Hippocampal formation (tissue), 2 donors: ENCODE measurements around the gene RABL2B.
"Not testable (repeated sequence)": the region's sequence is repeated elsewhere in the genome, so short reads cannot be mapped to it uniquely, and the experiment has no call there.

Experiments used
- DNase-seq, 2 donors: peaks; one replicate each; lab custom pipeline; 2025; lab: John Stamatoyannopoulos, UW

The RABL2B gene

GRCh38 chr22:50783033-50783879 lies at the start of gene RABL2B:
RABL2B (minus strand) TSS chr22:50783636; CDS start chr22:50782294, 1,342 bp downstream.
- DNase-seq, result peak; percentile 77 to 81

DNA sequence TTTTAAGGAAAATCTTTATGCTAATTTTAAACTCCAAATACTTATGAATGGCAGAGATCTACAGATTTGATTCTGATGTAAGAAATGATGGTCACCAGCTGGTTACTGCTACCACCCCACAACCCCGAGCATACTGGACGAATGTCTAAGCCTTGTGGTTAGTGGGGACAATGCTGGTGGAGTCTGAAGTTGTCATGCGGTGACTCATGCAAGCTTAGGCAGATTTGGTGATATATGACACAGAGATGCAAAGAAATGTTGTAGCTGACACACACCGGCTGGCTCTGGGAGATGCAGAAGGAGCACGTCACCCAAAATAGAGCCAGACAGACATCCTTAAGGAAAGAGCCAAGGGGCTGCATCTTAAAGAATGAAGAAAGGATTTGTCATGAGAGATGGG lies 3.5 kb upstream of the RABL2B start:
- DNase-seq, result not testable (repeated sequence)

DNA sequence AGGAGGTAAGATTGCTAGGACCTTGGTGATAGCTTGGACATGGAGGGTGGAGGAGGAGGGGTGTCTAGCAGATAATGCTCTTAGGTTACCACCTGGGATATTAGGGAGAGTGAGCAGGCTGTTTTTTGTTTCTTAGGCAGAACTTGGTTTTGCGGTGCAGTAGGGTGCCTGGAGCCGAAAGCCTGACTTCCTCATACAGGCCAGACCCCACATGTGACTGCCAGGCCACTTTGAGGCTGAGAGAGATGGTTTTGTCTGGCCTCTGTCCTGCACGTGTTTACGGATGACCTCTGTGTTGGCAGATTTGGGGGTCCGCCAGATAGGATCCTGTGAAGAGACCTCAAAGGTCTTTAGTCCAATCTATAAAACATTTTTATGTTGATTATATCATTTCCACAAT lies 1.9 kb upstream of the RABL2B start:
- not testable (repeated sequence) for DNase-seq

GRCh38 chr22:50783880-50784276 lies 442 bp upstream of the RABL2B start:
- not testable (repeated sequence) for DNase-seq

GRCh38 chr22:50782253-50782652 lies 1.2 kb downstream of the RABL2B start:
- not testable (repeated sequence) for DNase-seq

- not testable (repeated sequence) for DNase-seq
Observed at GRCh38 chr22:50780244-50780643, 3.2 kb downstream of the RABL2B start.

DNA sequence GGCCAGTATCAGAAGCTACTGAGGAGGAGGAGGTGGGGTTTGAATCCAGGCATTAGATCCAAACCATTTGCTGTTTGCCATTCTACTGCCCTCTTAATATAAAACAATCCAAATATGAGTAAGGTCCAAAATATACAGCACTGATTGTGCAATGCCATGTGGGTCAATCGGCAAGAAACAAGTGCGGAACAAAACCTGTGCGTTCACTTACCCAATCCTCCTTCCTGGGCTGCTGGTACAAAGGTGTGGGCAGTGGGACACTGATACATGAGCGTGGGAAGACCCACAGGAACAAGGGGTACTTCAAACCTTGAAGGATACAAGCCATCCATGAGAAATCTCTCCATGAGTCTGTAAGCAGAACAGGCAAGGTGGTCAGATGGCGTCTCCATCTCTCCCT lies 5.8 kb downstream of the RABL2B start:
- not testable (repeated sequence) for DNase-seq

- DNase-seq, result not testable (repeated sequence)
Observed at GRCh38 chr22:50775132-50775531, 8.3 kb downstream of the RABL2B start.

- DNase-seq, result not testable (repeated sequence)
Observed at GRCh38 chr22:50764288-50764687, 19.1 kb downstream of the RABL2B start.

- DNase-seq, result not testable (repeated sequence)
Observed at GRCh38 chr22:50761829-50762228, 21.6 kb downstream of the RABL2B start.

GRCh38 chr22:50759597-50760341 lies 23.7 kb downstream of the RABL2B start:
- DNase-seq, result not testable (repeated sequence)

DNA sequence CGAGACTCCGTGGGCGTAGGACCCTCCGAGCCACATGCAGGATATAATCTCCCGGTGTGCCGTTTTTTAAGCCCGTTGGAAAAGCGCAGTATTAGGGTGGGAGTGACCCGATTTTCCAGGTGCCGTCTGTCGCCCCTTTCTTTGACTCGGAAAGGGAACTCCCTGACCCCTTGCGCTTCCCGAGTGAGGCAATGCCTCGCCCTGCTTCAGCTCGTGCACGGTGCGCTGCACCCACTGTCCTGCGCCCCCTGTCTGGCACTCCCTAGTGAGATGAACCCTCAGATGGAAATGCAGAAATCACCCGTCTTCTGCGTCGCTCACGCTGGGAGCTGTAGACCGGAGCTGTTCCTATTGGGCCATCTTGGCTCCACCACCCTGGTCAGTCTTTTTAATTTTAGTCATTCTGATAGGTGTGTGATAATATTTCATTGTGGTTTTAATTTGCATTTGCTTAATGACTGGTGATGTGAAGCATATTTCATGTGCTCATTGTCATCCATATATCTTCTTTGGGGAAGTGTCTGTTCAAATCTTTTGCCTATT lies 26.4 kb downstream of the RABL2B start:
- DNase-seq, result not testable (repeated sequence)

DNA sequence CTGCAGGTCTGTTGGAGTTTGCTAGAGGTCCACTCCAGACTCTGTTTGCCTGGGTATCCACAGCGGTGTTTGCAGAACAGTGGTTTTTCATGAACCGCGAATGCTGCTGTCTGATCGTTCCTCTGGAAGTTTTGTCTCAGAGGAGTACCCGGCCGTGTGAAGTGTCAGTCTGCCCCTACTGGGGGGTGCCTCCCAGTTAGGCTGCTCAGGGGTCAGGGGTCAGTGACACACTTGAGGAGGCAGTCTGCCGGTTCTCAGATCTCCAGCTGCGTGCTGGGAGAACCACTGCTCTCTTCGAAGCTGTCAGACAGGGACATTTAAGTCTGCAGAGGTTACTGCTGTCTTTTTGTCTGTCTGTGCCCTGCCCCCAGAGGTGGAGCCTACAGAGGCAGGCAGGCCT lies 27.0 kb downstream of the RABL2B start:
- DNase-seq, result not testable (repeated sequence)

- not testable (repeated sequence) for DNase-seq
Observed at GRCh38 chr22:50755251-50755650, 28.2 kb downstream of the RABL2B start.

DNA sequence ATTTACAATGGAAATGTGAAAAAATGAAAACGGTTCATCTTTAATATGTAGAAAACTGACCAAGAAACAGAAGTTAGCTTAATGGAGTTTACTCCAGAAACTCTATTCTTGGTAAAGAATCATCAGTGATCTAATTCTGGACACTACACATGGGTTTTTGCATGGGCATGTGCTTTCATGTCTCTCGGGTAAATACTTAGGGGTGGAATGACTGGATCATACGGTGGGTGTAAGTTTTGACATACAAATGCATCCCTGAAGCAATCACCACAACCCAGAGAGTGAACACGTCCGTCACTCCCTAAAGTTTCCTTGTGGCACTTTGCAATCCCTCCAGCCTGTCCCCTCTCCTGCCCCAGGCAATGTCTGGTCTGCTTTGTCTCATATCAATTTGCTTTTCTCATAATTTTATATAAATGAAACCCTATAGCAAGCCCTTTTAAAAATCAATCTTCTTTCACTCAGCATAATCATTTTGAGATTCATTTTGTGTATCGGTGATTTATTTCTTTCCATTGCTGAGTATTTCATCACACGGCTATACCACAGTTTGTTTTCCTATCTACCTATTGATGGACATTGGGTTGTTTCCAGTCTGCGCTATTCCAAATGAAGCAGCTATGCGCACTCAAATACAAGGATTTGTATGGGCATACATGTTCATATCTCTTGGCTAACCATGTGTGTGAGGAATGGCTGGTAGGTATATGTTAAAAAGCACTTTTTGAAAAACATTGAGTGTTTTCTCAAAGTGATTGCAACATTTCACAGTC lies 33.9 kb downstream of the RABL2B start:
- not testable (repeated sequence) for DNase-seq

- DNase-seq, result not testable (repeated sequence)
Observed at GRCh38 chr22:50748630-50749029, 34.8 kb downstream of the RABL2B start.

GRCh38 chr22:50747521-50747920 lies 35.9 kb downstream of the RABL2B start:
- DNase-seq, result not testable (repeated sequence)

DNA sequence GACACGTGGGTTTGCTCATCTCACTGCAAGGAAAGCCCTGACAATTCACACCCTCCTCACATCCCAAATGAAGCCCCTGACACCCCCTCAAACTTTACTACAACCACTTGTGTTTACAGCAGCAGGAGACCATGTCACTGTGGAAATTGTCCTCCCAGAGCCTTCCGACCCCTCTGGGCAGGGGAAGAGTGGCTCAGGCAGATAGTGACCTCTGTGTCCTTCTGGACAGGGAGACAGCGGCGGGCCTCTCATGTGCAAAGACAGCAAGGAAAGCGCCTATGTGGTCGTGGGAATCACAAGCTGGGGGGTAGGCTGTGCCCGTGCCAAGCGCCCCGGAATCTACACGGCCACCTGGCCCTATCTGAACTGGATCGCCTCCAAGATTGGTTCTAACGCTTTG lies 39.0 kb downstream of the RABL2B start:
- DNase-seq, result not testable (repeated sequence)

- not testable (repeated sequence) for DNase-seq
Observed at GRCh38 chr22:50740714-50741113, 42.7 kb downstream of the RABL2B start.

DNA sequence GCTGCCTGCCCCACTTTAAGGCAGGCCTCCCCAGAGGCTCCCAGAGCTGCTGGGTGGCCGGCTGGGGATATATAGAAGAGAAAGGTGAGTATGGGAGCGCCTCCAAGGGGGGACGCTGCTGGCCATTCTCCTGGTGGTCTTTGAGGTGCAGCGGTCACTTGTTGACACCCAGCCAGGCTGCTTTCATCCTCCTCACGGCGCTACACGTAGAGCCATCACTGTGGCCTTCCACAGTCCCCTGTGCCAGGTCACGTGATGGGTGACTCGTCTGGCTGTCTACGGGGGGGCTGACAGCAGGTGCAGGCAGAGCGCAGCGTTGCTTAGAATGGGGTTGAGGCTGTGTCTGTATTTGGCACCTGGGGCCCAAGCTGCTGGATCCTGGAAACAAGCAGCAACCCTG lies 43.5 kb downstream of the RABL2B start:
- no peak for DNase-seq

GRCh38 chr22:50739279-50739691 lies 44.2 kb downstream of the RABL2B start:
- no peak for DNase-seq
